B cell (primary cell): ENCODE results near the gene EPB41L3. TPM values are rescaled to one million over a fixed set of nuclear protein-coding genes. Genes with fewer than 3 reads are reported as not detected.

Source experiments
- ATAC-seq: fragments of 200-7000 bp; cut with Tn5 transposase; one replicate; pipeline ENCODE4 v1.10.0; 2021; ENCODE audit warnings: low read depth, mild to moderate bottlenecking, moderate number of reproducible peaks, moderate library complexity
- CTCF ChIA-PET: fragments of 350-600 bp; sonication (Branson Sonifier 250); formaldehyde crosslinking; loops from one replicate; lab custom pipeline; 2021; ENCODE audit warnings: antibody characterized with exemption, inconsistent platforms; lab: Charles Lee
- POLR2A ChIA-PET: fragments of 350-600 bp; sonication (Branson Sonifier 250); formaldehyde crosslinking; loops from one replicate; lab custom pipeline; 2021; ENCODE audit warnings: antibody characterized with exemption; lab: Charles Lee
- DNase-seq: peaks from one replicate; pipeline ENCODE4 v3.0.0; 2013
- H2AFZ ChIP-seq: 2 replicates; pipeline ENCODE4 v1.6.1; 2012; ENCODE audit warnings: mild to moderate bottlenecking, low read depth, low read length; ENCODE audit not compliant: insufficient read depth, poor library complexity, severe bottlenecking
- H3K27ac ChIP-seq, 2 donors: 1 replicate in 1 of 2; 2 replicates in 1 of 2; pipeline ENCODE4 v1.5.1; 2012 to 2013; ENCODE audit warnings: low read length in 2 of 2, mild to moderate bottlenecking in 2 of 2, moderate library complexity in 1 of 2
- H3K27me3 ChIP-seq, 4 experiments: fragments of 200-600 bp in 1 of 4; sonication (generic) in 1 of 4; replicated peaks in 1 of 4; 1 replicate in 2 of 4; 2 replicates in 2 of 4; pipeline versions ENCODE4 v1.6.1 to v1.7.0; 2013 to 2016; ENCODE audit warnings: low read length in 3 of 4, mild to moderate bottlenecking in 2 of 4, mixed read lengths in 1 of 4, moderate library complexity in 1 of 4; ENCODE audit not compliant: insufficient read depth in 4 of 4, control insufficient read depth in 3 of 4; ENCODE audit errors: control extremely low read depth in 1 of 4
- H3K36me3 ChIP-seq, 2 experiments: replicated peaks in 1 of 2; 1 replicate in 1 of 2; 2 replicates in 1 of 2; pipeline versions ENCODE4 v1.6.1 to v1.7.1; 2013; ENCODE audit warnings: low read length in 1 of 2; ENCODE audit not compliant: insufficient read depth in 2 of 2, control insufficient read depth in 1 of 2; ENCODE audit errors: control extremely low read depth in 1 of 2, extremely low read depth in 1 of 2
- H3K4me1 ChIP-seq, 2 donors: fragments of 200-600 bp in 1 of 2; sonication (generic) in 1 of 2; 1 replicate in 1 of 2; 2 replicates in 1 of 2; pipeline versions ENCODE4 v1.5.1 to v1.6.1; 2013 to 2017; ENCODE audit warnings: low read length in 2 of 2; ENCODE audit not compliant: control insufficient read depth in 2 of 2, insufficient read depth in 2 of 2
- H3K4me2 ChIP-seq: replicated peaks from 2 replicates; pipeline ENCODE3; 2012; ENCODE audit warnings: mild to moderate bottlenecking, low read depth, low read length; ENCODE audit not compliant: poor library complexity, severe bottlenecking
- H3K4me3 ChIP-seq, 5 experiments: fragments of 200-600 bp in 1 of 5; sonication (generic) in 1 of 5; 1 replicate in 3 of 5; 2 replicates in 2 of 5; pipeline versions ENCODE4 v1.5.1 to v1.7.0; 2011 to 2016; ENCODE audit warnings: low read length in 4 of 5, mild to moderate bottlenecking in 4 of 5, low read depth in 2 of 5, control low read depth in 1 of 5, moderate library complexity in 1 of 5; ENCODE audit not compliant: insufficient read depth in 1 of 5; ENCODE audit errors: control extremely low read depth in 1 of 5, extremely low read depth in 1 of 5
- H3K79me2 ChIP-seq: fragments of 200-600 bp; sonication (generic); one replicate; pipeline ENCODE4 v1.6.0; 2016; ENCODE audit warnings: low read length; ENCODE audit not compliant: control insufficient read depth, insufficient read depth
- H3K9ac ChIP-seq: fragments of 200-600 bp; sonication (generic); 2 replicates; pipeline ENCODE4 v1.6.1; 2017; ENCODE audit warnings: mild to moderate bottlenecking, low read length, moderate library complexity
- H3K9me3 ChIP-seq, 3 donors: one replicate each; pipeline versions ENCODE4 v1.6.1 to v1.7.1; 2013; ENCODE audit warnings: low read length in 2 of 3; ENCODE audit not compliant: control insufficient read depth in 2 of 3, insufficient read depth in 1 of 3; ENCODE audit errors: control extremely low read depth in 1 of 3
- H4K20me1 ChIP-seq: 2 replicates; pipeline ENCODE4 v1.6.0; 2012; ENCODE audit warnings: mild to moderate bottlenecking, low read length; ENCODE audit not compliant: insufficient read depth, control insufficient read depth, poor library complexity, severe bottlenecking
- H3K27ac Mint-ChIP-seq: one replicate; pipeline ENCODE4 v1.8.0; 2021; ENCODE audit warnings: mixed read lengths
- H3K27me3 Mint-ChIP-seq: one replicate; pipeline ENCODE4 v1.8.0; 2021; ENCODE audit warnings: mixed read lengths
- H3K4me1 Mint-ChIP-seq: one replicate; pipeline ENCODE4 v1.8.0; 2021; ENCODE audit warnings: mixed read lengths
- H3K4me3 Mint-ChIP-seq: one replicate; pipeline ENCODE4 v1.8.0; 2021; ENCODE audit warnings: mixed read lengths
- H3K9me3 Mint-ChIP-seq: one replicate; pipeline ENCODE4 v1.8.0; 2022; ENCODE audit warnings: mixed read lengths; ENCODE audit not compliant: insufficient read depth
- EZH2 ChIP-seq: IDR thresholded peaks from 2 replicates; pipeline ENCODE4 v1.6.1; 2012; ENCODE audit warnings: borderline replicate concordance, low read depth, mild to moderate bottlenecking, moderate library complexity, low read length; ENCODE audit not compliant: insufficient read depth, poor library complexity, severe bottlenecking
- WGBS: methylation state at CpG from one replicate; pipeline ENCODE4 v1.1.5; 2013; ENCODE audit warnings: missing lambda C conversion rate; ENCODE audit not compliant: insufficient coverage; 5-methylcytosine and 5-hydroxymethylcytosine counted together
- intact Hi-C: fragments of 100-400 bp; cut with micrococcal nuclease; formaldehyde crosslinking; loops from one replicate; pipeline ENCODE4 v1.10.0; 2022
- polyA plus RNA-seq: library from polyadenylated mRNA; depleted of rRNA; stranded (reverse); fragments of >200 nt; gene quantifications from 2 replicates; pipeline ENCODE4 v1.2.3, GENCODE V29; 2012
- total RNA-seq, 2 donors: library from RNA; stranded (reverse); fragments of 120-200 nt in 1 of 2; gene quantifications; 1 replicate in 1 of 2; 2 replicates in 1 of 2; pipeline versions ENCODE4 v1.2.3 to v1.2.4, GENCODE V29; 2013 to 2022
- TF ChIP-seq, protein P1 (sequence below): fragments of 200-600 bp; IDR thresholded peaks from one replicate; pipeline ENCODE4 v1.8.0; 2022; ENCODE audit warnings: antibody characterized with exemption, mild to moderate bottlenecking

The EPB41L3 gene
- total and polyA plus RNA-seq, 2 donors (not counting 1 experiment from before 2014, with no cell fraction given), result 0.57 to 0.58 TPM

DNA sequence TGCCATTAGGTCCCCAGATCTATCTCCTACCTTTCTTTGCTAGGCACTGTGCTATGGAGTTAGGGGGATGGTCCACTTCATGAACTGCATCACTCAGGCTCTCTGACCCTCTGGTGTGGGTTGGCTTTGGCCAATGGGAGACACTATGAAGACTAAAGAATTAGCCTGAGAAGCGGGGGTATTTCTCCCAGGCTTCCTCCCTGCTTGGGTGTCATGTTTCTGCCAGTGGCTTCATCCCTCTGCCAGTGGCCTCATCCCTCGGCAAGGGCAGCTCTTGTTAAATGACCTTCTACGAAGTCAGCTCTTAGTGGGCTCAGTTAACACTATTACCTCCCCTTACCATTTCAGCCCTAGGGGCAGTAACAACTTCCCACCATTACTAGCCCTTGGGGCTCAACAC is 41.9 kb upstream of the EPB41L3 start:
- H3K4me3 ChIP-seq, result no peak overlapping the region
- H3K9ac ChIP-seq, result no peak overlapping the region
- no peak overlapping the region for H2AFZ ChIP-seq
- H3K27ac ChIP-seq, result no peak overlapping the region
- ATAC-seq, result no peak
- no peak overlapping the region for H3K27ac Mint-ChIP-seq
- no peak overlapping the region for H3K4me2 ChIP-seq
- no peaks in the 10 kb centered on the region for H3K4me1 ChIP-seq
- H3K4me3 Mint-ChIP-seq, result no peak overlapping the region
- no peaks in the 10 kb centered on the region for H3K27me3 Mint-ChIP-seq
- H3K9me3 Mint-ChIP-seq, result peaks cover 1% of the 10 kb centered on the region
- H3K9me3 ChIP-seq, result no peaks in the 10 kb centered on the region
- H4K20me1 ChIP-seq, result no peaks in the 10 kb centered on the region
- TF ChIP-seq EZH2, result no peak
- TF ChIP-seq, protein P1, sequence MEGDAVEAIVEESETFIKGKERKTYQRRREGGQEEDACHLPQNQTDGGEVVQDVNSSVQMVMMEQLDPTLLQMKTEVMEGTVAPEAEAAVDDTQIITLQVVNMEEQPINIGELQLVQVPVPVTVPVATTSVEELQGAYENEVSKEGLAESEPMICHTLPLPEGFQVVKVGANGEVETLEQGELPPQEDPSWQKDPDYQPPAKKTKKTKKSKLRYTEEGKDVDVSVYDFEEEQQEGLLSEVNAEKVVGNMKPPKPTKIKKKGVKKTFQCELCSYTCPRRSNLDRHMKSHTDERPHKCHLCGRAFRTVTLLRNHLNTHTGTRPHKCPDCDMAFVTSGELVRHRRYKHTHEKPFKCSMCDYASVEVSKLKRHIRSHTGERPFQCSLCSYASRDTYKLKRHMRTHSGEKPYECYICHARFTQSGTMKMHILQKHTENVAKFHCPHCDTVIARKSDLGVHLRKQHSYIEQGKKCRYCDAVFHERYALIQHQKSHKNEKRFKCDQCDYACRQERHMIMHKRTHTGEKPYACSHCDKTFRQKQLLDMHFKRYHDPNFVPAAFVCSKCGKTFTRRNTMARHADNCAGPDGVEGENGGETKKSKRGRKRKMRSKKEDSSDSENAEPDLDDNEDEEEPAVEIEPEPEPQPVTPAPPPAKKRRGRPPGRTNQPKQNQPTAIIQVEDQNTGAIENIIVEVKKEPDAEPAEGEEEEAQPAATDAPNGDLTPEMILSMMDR, result no peak
- no peaks in the 10 kb centered on the region for H3K4me1 Mint-ChIP-seq
- POLR2A ChIA-PET, result no interaction called here
- no peaks in the 10 kb centered on the region for H3K27me3 ChIP-seq
- H3K79me2 ChIP-seq, result no peaks in the 10 kb centered on the region
- WGBS, result 81% methylated on average over 3 of the region's 3 CpGs
- no peaks in the 10 kb centered on the region for H3K36me3 ChIP-seq
- no peak for DNase-seq
- intact Hi-C loops, result no loop called here
- CTCF ChIA-PET, result no interaction called here

DNA sequence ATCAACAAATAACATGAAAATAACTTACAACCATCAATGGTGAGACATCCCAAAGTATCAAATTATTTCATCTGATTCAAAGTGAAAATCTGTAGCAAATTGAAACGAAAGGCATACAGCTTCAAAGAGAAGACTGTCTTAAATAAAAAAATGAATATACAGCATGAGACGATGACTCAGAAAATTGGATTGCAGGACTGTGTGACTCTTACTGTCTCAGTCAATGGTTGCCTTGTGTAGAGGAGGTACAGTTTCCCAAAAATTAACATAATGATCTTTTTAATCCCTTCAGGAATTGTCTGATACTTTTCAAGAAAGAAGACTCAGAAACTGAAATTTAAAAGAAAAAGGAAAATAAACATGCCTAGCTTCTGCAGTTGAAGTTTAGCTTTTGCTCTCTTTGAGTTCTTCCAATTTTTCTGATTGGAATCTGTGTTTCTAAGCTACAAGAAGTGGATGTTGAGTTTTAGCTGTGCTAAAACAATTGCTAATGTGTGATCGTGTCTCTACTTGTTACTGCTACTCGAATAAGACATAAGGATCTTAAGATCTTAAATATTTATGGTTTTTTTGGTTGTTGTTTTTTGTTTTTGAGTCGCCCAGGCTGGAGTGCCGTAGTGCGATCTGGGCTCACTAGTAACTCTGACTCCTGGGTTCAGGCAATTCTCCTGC is 41.1 kb upstream of the EPB41L3 start:
- whole genome bisulfite sequencing, result 90% methylated on average over 5 of the region's 7 CpGs
- H3K9me3 Mint-ChIP-seq, result no peaks in the 10 kb centered on the region

More for the DNA sequence above, 41.1 kb upstream of the EPB41L3 start:
- Histone ChIP-seq H3K36me3 (no peaks in the 10 kb centered on the region), H4K20me1 (no peaks in the 10 kb centered on the region), H3K4me3 (no peak overlapping the region), H3K9me3 (no peaks in the 10 kb centered on the region), H3K4me1 (no peaks in the 10 kb centered on the region), H3K9ac (no peak overlapping the region), H3K79me2 (no peaks in the 10 kb centered on the region), H3K27ac (no peak overlapping the region), H2AFZ (no peak overlapping the region), H3K27me3 (no peaks in the 10 kb centered on the region), H3K4me2 (no peak overlapping the region)
- TF ChIP-seq EZH2, result no peak
- TF ChIP-seq, protein P1, result no peak
- no peaks in the 10 kb centered on the region for H3K4me1 Mint-ChIP-seq
- no peak overlapping the region for H3K4me3 Mint-ChIP-seq
- ChIA-PET POLR2A (no interaction called here), CTCF (no interaction called here)
- DNase-seq (no peak), ATAC-seq (no peak)
- no peaks in the 10 kb centered on the region for H3K27me3 Mint-ChIP-seq
- intact Hi-C loops, result no loop called here
- no peak overlapping the region for H3K27ac Mint-ChIP-seq
